Pancreas (tissue), 10 donors: ENCODE results near the gene SP7. TPM values are rescaled to one million over a fixed set of nuclear protein-coding genes. Genes with fewer than 3 reads are reported as not detected.

ENCODE experiments used
- ATAC-seq, 4 donors: fragments of 200-7000 bp; cut with Tn5 transposase; one replicate each; pipeline versions ENCODE4 v1.8.0 to v1.9.1; 2020; ENCODE audit warnings: mild to moderate bottlenecking in 4 of 4, moderate library complexity in 4 of 4
- DNase-seq, 6 donors: peaks; one replicate each; pipeline ENCODE4 v3.0.0-alpha.2; 2020
- FAIRE-seq: peaks from 2 replicates; lab custom pipeline; 2012; peaks lifted over from hg19 to GRCh38; lab: Jason Lieb, UNC
- H3K27ac ChIP-seq, 4 donors: fragments of 200-600 bp; sonication (generic); 1 replicate in 3 of 4; 2 replicates in 1 of 4; pipeline versions ENCODE4 v1.5.0 to v1.8.0; 2020
- H3K27me3 ChIP-seq, 4 donors: fragments of 200-600 bp; one replicate each; pipeline ENCODE4 v1.8.0; 2021
- H3K36me3 ChIP-seq, 3 donors: fragments of 200-600 bp; sonication (generic) in 1 of 3; one replicate each; pipeline versions ENCODE4 v1.5.0 to v1.8.0; 2020 to 2021
- H3K4me1 ChIP-seq, 3 donors: fragments of 200-600 bp; one replicate each; pipeline ENCODE4 v1.8.0; 2021
- H3K4me3 ChIP-seq, 4 donors: fragments of 200-600 bp; sonication (generic) in 2 of 4; one replicate each; pipeline versions ENCODE4 v1.5.0 to v1.8.0; 2020 to 2021
- H3K9me3 ChIP-seq, 4 donors: fragments of 200-600 bp; one replicate each; pipeline ENCODE4 v1.8.0; 2021
- CTCF ChIP-seq, 4 donors: fragments of 200-600 bp; sonication (generic) in 3 of 4; IDR thresholded peaks; one replicate each; pipeline versions ENCODE4 v1.5.0 to v1.8.0; 2021; ENCODE audit warnings: antibody characterized with exemption in 4 of 4
- WGBS, 2 donors: extraction: QIAGEN DNeasy Blood & Tissue Kit; methylation state at CpG; one replicate each; pipeline ENCODE4 v1.1.7; 2013; 5-methylcytosine and 5-hydroxymethylcytosine counted together
- intact Hi-C, 3 donors: fragments of 100-400 bp; cut with DNase I; formaldehyde crosslinking; loops; one replicate each; pipeline versions ENCODE4 v1.11.1 to v1.14.2; 2022
- polyA plus RNA-seq, 2 donors: library from polyadenylated mRNA; stranded (reverse); fragments of 200-250 nt; gene quantifications; one replicate each; pipeline ENCODE4 v1.2.3, GENCODE V29; 2013
- total RNA-seq, 6 donors: library from RNA; stranded (reverse); fragmentation: NEBNext Ultra II Directional in 4 of 6; extraction: Animal tissue kit (Norgen Biotek cat#: 25700) in 4 of 6; gene quantifications; one replicate each; pipeline versions ENCODE4 v1.2.1 to v1.2.4, GENCODE V29; 2021 to 2023
- donor health status: healthy with polysubstance abuse.
- donor health status: DM: no; HTN: no; CAD: no; lungs with moderate emphysema.
- donor health status: DM: no; HTN: no; CAD: no.
- donor health status: control.
- donor health status: control.
- donor health status: Bipolar disorder and iron deficiency.
- donor health status: DM: yes; HTN: yes; CAD: no.
- donor health status: DM: no; HTN: no; CAD: no.
- donor health status: DM: no; HTN: no; CAD: no.
- donor health status: DM: yes; HTN: yes; CAD: no.

The SP7 gene
- total and polyA plus RNA-seq, 8 donors = not detected

GRCh38 chr12:53287741-53288216 lies 48.4 kb downstream of the SP7 start:
- TF ChIP-seq CTCF (IDR thresholded peaks at IDR 0.05) = peak; percentile 33 to 52 (median 44)
- H3K27me3 ChIP-seq = no peaks in the 10 kb centered on the region
- ATAC-seq (peak; percentile 70 to 93 (median 88)), FAIRE-seq (no peak), DNase-seq (peak in 5 of 6 donors; percentile 52 to 73 (median 62))
- WGBS, 2 donors = 64 to 70% methylated on average over 11 of the region's 11 CpGs
- no peaks in the 10 kb centered on the region for H3K4me1 ChIP-seq
- no peaks in the 10 kb centered on the region for H3K36me3 ChIP-seq
- no peaks in the 10 kb centered on the region for H3K9me3 ChIP-seq
- H3K4me3 ChIP-seq = no peak overlapping the region
- intact Hi-C loops = loop anchor here in 2 of 3 donors (5.0 to 10.0 kb wide), 2 partner anchors 73 to 75 kb away; no protein-coding TSS in a partner anchor
- no peak overlapping the region for H3K27ac ChIP-seq

GRCh38 chr12:53286448-53286847 lies 49.7 kb downstream of the SP7 start:
- TF ChIP-seq CTCF (IDR thresholded peaks at IDR 0.05) = no peak
- H3K27ac ChIP-seq = no peak overlapping the region
- ATAC-seq (no peak), FAIRE-seq (no peak), DNase-seq (no peak)
- intact Hi-C loops = loop anchor here in 2 of 3 donors (5.0 to 10.0 kb wide), 2 partner anchors 72 to 74 kb away; no protein-coding TSS in a partner anchor
- no peak overlapping the region for H3K4me3 ChIP-seq
- WGBS, 2 donors = 86 to 89% methylated on average over 9 of the region's 9 CpGs
- no peaks in the 10 kb centered on the region for H3K4me1 ChIP-seq
- H3K36me3 ChIP-seq = no peaks in the 10 kb centered on the region
- no peaks in the 10 kb centered on the region for H3K27me3 ChIP-seq
- H3K9me3 ChIP-seq = no peaks in the 10 kb centered on the region

GRCh38 chr12:53279888-53280498 lies 56.2 kb downstream of the SP7 start:
- no peaks in the 10 kb centered on the region for H3K36me3 ChIP-seq
- TF ChIP-seq CTCF (IDR thresholded peaks at IDR 0.05) = no peak
- H3K27ac ChIP-seq = no peak overlapping the region
- ATAC-seq (no peak), DNase-seq (no peak), FAIRE-seq (no peak)
- H3K9me3 ChIP-seq = no peaks in the 10 kb centered on the region
- intact Hi-C loops = loop anchor here in 1 of 3 donors (10.0 kb wide), 1 partner anchor 65 kb away; no protein-coding TSS in a partner anchor
- 88% methylated on average over 9 of the region's 9 CpGs for WGBS, 2 donors
- H3K4me1 ChIP-seq = no peaks in the 10 kb centered on the region
- H3K4me3 ChIP-seq = no peak overlapping the region
- H3K27me3 ChIP-seq = no peaks in the 10 kb centered on the region

GRCh38 chr12:53279283-53279869 lies 56.8 kb downstream of the SP7 start:
- Histone ChIP-seq H3K27me3 (no peaks in the 10 kb centered on the region), H3K36me3 (no peaks in the 10 kb centered on the region), H3K4me3 (no peak overlapping the region), H3K9me3 (no peaks in the 10 kb centered on the region), H3K27ac (no peak overlapping the region), H3K4me1 (no peaks in the 10 kb centered on the region)
- intact Hi-C loops = no loop called here
- FAIRE-seq (no peak), DNase-seq (no peak), ATAC-seq (no peak)
- WGBS, 2 donors = 70 to 75% methylated on average over 3 of the region's 3 CpGs
- no peak for TF ChIP-seq CTCF (IDR thresholded peaks at IDR 0.05)

GRCh38 chr12:53277981-53278380 lies 58.2 kb downstream of the SP7 start:
- Histone ChIP-seq H3K9me3 (no peaks in the 10 kb centered on the region), H3K4me3 (no peak overlapping the region), H3K27ac (no peak overlapping the region), H3K36me3 (no peaks in the 10 kb centered on the region), H3K27me3 (no peaks in the 10 kb centered on the region), H3K4me1 (no peaks in the 10 kb centered on the region)
- intact Hi-C loops = no loop called here
- WGBS, 2 donors = 84 to 86% methylated on average over 9 of the region's 9 CpGs
- TF ChIP-seq CTCF (IDR thresholded peaks at IDR 0.05) = no peak
- DNase-seq (no peak), ATAC-seq (no peak), FAIRE-seq (no peak)
